Mesangial cell (primary cell): ENCODE measurements around the gene LGALS12. TPM values are rescaled to one million over a fixed set of nuclear protein-coding genes. Genes with fewer than 3 reads are reported as not detected.

ENCODE experiments used
- total RNA-seq: library from RNA; depleted of rRNA; stranded (reverse); fragments of >200 nt; gene quantifications from 2 replicates; pipeline ENCODE4 v1.2.3, GENCODE V29; 2015

LGALS12 gene, protein sequence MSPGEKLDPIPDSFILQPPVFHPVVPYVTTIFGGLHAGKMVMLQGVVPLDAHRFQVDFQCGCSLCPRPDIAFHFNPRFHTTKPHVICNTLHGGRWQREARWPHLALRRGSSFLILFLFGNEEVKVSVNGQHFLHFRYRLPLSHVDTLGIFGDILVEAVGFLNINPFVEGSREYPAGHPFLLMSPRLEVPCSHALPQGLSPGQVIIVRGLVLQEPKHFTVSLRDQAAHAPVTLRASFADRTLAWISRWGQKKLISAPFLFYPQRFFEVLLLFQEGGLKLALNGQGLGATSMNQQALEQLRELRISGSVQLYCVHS
- under 0.01 and 0.76 TPM in 2 replicates for total RNA-seq

DNA sequence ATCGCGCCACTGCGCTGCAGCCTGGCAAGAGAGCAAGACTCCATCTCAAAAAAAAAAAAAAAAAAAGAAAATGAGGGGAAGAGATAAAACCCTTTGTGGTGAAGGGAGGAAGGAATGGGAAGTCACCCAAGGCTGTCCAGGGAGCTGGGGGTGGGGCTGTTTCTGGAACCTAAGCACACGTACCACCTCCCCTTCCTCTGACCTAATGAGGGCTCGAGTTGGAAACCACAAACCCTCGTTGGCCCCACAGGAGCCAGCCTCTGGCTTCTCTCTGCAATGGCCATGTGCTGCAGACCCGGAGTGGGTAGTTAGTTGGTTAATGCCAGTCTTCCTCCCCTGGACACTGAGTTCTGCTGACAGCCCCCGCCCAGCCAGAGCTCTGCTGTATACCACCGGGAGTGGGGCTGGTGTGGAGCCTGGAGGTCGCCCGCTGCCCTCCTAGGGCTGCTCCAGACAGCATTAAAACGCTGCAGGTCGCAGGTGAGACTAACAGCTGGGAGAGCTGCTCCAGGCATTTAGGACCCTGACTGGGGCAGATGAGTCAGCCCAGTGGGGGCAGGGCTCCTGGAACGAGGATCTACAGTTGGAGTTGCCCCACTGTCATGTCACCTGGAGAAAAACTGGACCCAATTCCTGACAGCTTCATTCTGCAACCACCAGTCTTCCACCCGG lies at the start of gene LGALS12:
Gene LGALS12 (plus strand): TSS at position 228 of the 672 bp plus-strand sequence. CDS start 375 bp downstream, at position 603.

DNA sequence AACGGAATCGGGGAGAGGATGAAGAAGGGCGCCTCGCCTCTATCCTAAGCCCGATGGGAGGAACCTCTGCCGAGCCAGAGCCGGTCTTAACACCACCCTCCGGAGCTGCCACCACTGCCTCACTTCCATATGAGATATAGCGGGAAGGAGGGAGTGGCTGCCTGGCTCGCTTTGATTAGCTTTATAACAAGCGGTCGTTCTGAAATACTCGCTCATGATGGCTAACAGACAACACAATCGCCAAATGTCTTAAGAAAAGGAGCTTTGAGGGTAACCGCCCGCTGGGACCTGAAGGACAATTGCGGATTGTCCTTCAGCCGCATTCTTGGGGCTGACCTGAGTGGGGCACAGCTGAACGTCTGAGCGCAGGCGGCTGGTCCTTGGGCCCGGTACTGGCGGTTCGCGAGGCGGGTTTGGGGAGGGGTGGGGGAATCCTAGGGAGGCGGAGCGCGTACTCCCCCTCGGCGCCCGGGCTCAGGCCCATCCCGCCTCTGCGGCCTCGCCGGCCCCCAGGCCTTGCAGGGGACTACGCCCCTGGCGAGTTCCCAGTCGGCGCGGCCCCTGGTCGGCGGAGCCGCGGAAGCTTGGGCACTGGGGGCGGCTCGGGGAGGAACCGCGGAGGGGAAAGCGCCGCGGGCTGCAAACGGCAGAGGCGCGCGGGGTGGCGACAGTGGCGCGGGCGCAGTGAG lies 15.2 kb upstream of the LGALS12 start, which contains the start of gene PLAAT5:
Gene PLAAT5 (minus strand): TSS at position 617 of the 689 bp plus-strand sequence. CDS start 133 bp downstream, at position 484.

DNA sequence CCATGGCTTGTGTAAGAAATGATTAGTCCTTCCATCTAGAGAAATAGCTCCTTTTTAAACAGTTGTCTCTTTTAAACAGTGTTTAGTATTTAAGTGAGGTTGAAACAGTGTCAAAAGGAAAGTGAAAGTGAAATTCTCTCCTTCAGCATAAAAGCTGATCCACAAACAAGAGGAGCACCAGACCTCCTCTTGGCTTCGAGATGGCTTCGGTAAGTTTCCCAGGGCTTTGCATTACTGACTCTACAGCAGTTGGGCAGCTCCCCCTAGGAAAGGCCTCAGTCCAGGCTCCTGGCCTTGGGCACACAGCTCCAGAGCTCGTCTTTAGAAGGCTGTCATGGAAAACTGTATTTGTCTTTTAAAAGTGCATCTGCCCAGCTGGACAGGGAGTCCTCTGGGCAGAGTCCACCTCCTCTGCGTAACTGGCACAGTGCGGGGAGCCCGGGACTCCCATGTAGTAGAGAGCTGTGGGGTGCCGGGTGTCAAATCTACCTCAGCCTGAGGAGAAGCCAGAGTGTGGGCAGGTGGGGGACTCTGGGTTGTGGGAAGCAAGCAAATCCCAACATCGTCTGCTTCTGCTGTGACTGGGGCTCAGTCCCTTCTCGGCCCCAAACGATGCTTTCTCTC lies 30.9 kb downstream of the LGALS12 start, which contains the start of gene PLAAT4:
Gene PLAAT4 (plus strand): TSS at position 140 of the 624 bp plus-strand sequence. CDS start 61 bp downstream, at position 201.

DNA sequence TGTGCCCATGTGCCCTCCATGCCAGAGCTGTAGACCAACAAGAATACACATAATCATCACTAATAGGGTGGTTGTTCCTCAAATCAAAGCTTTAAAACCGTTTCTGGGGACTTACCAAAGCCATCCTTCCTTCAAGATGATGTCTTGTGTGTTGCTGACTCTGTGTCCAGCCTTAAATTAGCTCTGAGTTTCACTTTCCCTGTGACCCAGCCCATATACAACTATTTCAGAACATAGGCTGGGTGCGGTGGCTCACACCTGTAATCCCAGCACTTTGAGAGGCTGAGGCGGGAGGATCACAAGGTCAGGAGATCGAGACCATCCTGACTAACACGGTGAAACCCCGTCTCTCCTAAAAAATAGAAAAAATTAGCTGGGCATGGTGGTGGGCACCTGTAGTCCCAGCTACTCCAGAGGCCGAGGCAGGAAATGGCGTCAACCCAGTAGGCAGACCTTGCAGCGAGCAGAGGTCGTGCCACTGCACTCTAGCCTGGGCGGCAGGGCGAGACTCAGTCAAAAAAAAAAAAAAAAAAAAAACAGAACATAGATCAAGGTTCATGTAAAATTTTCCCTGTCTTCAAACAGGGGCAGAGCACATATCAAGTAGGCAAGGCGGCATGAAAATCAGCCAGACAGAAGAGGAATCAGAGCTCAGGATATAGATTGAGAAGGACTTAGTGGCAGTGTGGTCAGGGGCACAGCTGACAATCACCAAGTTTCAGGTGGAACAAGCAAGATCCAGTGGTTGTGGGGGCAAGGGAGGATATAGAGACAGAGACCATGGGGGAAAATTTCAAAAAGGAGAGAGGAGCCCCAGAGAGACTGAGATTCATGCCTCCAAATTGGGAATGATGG lies 57.5 kb downstream of the LGALS12 start, which contains the start of gene PLAAT2:
Gene PLAAT2 (minus strand): TSS at position 179 of the 855 bp plus-strand sequence. CDS start 55 bp downstream, at position 124.

Other genes starting within 250 kb of the LGALS12 start
- gene SLC22A9, start 136.3 kb upstream of the LGALS12 start, total RNA-seq = not detected in 2 replicates
- 0.16 and 0.63 TPM in 2 replicates for gene PLAAT5, start 14.9 kb upstream of the LGALS12 start, total RNA-seq
- 7.5 and 51.5 TPM in 2 replicates for gene PLAAT4, start 30.7 kb downstream of the LGALS12 start, total RNA-seq
- 0.16 TPM in 1 of 2 replicates, not detected in the other for gene PLAAT2, start 57.3 kb downstream of the LGALS12 start, total RNA-seq
- 58.2 and 101 TPM in 2 replicates for gene PLAAT3, start 108.3 kb downstream of the LGALS12 start, total RNA-seq
- gene ATL3, start 165.3 kb downstream of the LGALS12 start, total RNA-seq = 40.7 and 43.0 TPM in 2 replicates
- gene RTN3, start 175.4 kb downstream of the LGALS12 start, total RNA-seq = 87.8 and 129 TPM in 2 replicates